ENCODE data around the gene OMP.
A peak's percentile ranks its signal among the peaks of the same experiment; 100 is the strongest.

OMP gene

DNA sequence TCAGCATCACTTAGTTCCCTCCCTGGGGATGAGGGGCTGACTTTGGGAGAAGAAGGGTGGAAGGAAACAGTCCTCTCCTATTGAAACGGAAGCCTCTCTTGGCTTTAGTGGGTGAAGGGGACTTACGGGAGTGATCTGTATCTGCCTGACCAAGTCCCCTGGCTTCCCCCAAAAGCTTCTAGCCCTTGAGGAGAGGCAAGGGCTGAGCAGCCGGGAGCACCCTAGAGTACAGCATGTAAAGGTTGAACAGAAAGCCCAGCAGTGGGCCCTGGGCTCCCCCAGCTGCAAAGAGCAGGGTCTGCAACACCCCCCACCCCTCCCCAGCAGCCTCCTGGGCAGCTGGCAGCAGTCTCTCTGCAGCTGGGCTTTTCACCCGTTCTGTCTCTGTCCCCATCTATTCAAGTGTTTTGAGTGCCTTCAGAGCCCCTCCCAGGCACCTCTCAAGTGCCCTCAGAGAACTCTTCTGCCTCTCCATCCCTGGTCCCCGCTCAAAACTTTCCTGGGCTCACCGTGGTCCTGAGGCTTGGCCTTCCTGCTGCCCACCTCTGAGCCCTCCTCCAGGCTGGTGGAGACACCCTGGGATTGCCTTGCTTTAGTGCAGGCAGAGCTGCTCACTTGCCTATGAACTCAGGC, 33.2 kb upstream of the OMP start:
- DNase-seq (ENCODE audit: low spot score): no peak

GRCh38 chr11:77069969-77070582, 32.6 kb upstream of the OMP start:
- DNase-seq (ENCODE audit: low spot score): no peak

GRCh38 chr11:77071077-77071476, 31.6 kb upstream of the OMP start:
- DNase-seq (ENCODE audit: low spot score): no peak

GRCh38 chr11:77071671-77072605, 30.7 kb upstream of the OMP start:
- DNase-seq (ENCODE audit: low spot score): no peak

- DNase-seq (ENCODE audit: low spot score): no peak
Measured at GRCh38 chr11:77072851-77073327, 29.8 kb upstream of the OMP start.

GRCh38 chr11:77073328-77074001, 29.2 kb upstream of the OMP start:
- peak; percentile 58 for DNase-seq (ENCODE audit: low spot score)

- no peak for DNase-seq (ENCODE audit: low spot score)
Measured at GRCh38 chr11:77074205-77074604, 28.4 kb upstream of the OMP start.

- DNase-seq (ENCODE audit: low spot score): no peak
Measured at GRCh38 chr11:77074626-77075221, 27.9 kb upstream of the OMP start.

GRCh38 chr11:77075425-77075905, 27.2 kb upstream of the OMP start:
- no peak for DNase-seq (ENCODE audit: low spot score)

GRCh38 chr11:77079666-77080065, 23.0 kb upstream of the OMP start:
- DNase-seq (ENCODE audit: low spot score): no peak

GRCh38 chr11:77080643-77081210, 21.9 kb upstream of the OMP start:
- no peak for DNase-seq (ENCODE audit: low spot score)

- DNase-seq (ENCODE audit: low spot score): no peak
Measured at GRCh38 chr11:77081381-77081851, 21.2 kb upstream of the OMP start.

GRCh38 chr11:77081976-77082836, 20.4 kb upstream of the OMP start:
- DNase-seq (ENCODE audit: low spot score): no peak

GRCh38 chr11:77082838-77083565, 19.6 kb upstream of the OMP start:
- DNase-seq (ENCODE audit: low spot score): no peak

- DNase-seq (ENCODE audit: low spot score): no peak
Measured at GRCh38 chr11:77083566-77084245, 18.9 kb upstream of the OMP start.

GRCh38 chr11:77084581-77085191, 18.0 kb upstream of the OMP start:
- DNase-seq (ENCODE audit: low spot score): no peak

GRCh38 chr11:77085652-77086051, 17.0 kb upstream of the OMP start:
- no peak for DNase-seq (ENCODE audit: low spot score)

Measured in Ammon's horn (tissue), 1 donor.